Uterus (tissue), 4 donors: ENCODE results near the gene PLXNA4. TPM values are rescaled to one million over a fixed set of nuclear protein-coding genes. Genes with fewer than 3 reads are reported as not detected.

ENCODE experiments used
- DNase-seq, 2 donors: peaks; one replicate each; pipeline ENCODE4 v3.0.0-alpha.2; 2019 to 2020
- H3K27ac ChIP-seq, 2 donors: fragments of 200-600 bp; sonication (generic); 1 replicate in 1 of 2; 2 replicates in 1 of 2; pipeline ENCODE4 v1.5.1; 2016 to 2018
- H3K27me3 ChIP-seq, 2 donors: fragments of 200-600 bp; sonication (generic); one replicate each; pipeline ENCODE4 v1.5.1; 2018 to 2019; ENCODE audit warnings: control low read depth in 1 of 2
- H3K36me3 ChIP-seq, 2 donors: fragments of 200-600 bp; sonication (generic); one replicate each; pipeline ENCODE4 v1.5.1; 2019; ENCODE audit warnings: control low read depth in 1 of 2
- H3K4me1 ChIP-seq, 2 donors: fragments of 200-600 bp; sonication (generic); one replicate each; pipeline ENCODE4 v1.5.1; 2018 to 2019; ENCODE audit warnings: control low read depth in 1 of 2
- H3K4me3 ChIP-seq, 2 donors: fragments of 200-600 bp; sonication (generic); 1 replicate in 1 of 2; 2 replicates in 1 of 2; pipeline ENCODE4 v1.5.1; 2018 to 2019; ENCODE audit warnings: mild to moderate bottlenecking in 1 of 2
- H3K9me3 ChIP-seq, 2 donors: fragments of 200-600 bp; sonication (generic); one replicate each; pipeline ENCODE4 v1.5.1; 2019; ENCODE audit warnings: control low read depth in 1 of 2
- POLR2A ChIP-seq, 2 donors: fragments of 450-650 bp; IDR thresholded peaks; one replicate each; pipeline ENCODE4 v1.6.1; 2016; ENCODE audit warnings: antibody characterized with exemption in 2 of 2, mild to moderate bottlenecking in 1 of 2, moderate library complexity in 1 of 2
- intact Hi-C: fragments of 100-400 bp; cut with DNase I; formaldehyde crosslinking; loops from one replicate; pipeline ENCODE4 v1.15.1; 2023; ENCODE audit warnings: low total_unique reads
- total RNA-seq, 4 donors: library from RNA; depleted of rRNA in 3 of 4; stranded (reverse); fragments of >200 nt in 3 of 4; gene quantifications; one replicate each; pipeline versions ENCODE4 v1.1.0 to v1.2.4, GENCODE V29; 2014 to 2023
- TF ChIP-seq, protein P1 (sequence below), 4 experiments: fragments of 200-600 bp in 2 of 4; fragments of 450-650 bp in 2 of 4; sonication (generic) in 2 of 4; IDR thresholded peaks; one replicate each; pipeline ENCODE4 v1.5.1; 2016 to 2019; ENCODE audit warnings: antibody characterized with exemption in 4 of 4, mild to moderate bottlenecking in 2 of 4, moderate library complexity in 1 of 4
- donor health status: DM: yes; HTN: yes; CAD: no.

The PLXNA4 gene
- total RNA-seq, 4 donors from 2014 or later = 4.1 to 16.5 (median 7.7) TPM

DNA sequence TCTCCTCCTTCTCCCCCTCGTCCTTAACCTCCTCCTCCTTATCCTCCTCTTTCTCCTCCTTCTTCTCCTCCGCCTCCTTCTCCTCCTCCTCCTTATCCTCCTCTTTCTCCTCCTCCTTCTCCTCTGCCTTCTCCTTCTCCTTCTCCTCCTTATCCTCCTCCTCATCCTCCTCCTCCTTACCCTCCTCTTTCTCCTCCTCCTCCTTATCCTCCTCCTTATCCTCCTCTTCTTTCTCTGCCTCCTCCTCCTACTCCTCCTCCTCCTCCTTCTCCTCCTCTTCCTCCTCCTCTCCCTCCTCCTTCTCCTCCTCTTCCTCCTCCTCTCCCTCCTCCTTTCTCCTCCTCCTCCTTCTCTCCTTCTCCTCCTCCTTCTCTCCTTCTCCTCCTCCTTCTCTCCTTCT lies 14.5 kb downstream of the PLXNA4 start:
- H3K4me3 ChIP-seq = no peak overlapping the region

DNA sequence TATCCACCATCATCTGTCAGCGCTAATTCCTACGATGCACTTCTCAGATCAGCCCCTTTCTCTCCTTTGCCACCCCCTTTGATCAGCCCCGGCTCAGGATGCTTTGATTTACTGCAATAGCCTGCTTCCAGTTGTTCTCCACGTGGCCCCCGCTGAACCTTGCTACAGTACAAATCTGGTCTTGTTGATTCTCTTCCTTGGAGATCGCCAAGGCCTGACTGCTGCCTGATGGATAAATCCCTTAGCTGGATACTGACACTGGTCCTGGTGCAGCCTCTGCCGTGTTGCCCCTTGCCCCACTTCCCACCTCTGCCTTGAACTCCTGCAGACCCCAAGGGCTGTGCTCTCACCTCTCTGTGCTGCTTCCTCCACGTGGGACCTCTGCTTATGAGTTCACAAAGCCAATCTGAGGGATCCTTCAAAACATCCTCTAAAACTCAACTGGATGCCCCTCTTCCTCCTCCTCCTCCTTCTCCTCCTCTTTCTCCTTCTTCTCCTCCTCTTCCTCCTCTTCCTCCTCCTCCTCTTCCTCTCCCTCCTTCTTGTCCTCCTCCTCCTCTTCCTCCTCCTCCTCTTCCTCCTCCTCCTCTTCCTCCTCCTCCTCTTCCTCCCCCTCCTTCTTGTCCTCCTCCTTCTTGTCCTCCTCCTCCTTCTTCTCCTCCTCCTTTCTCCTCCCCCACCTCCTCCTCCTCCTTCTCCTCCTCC lies 15.3 kb downstream of the PLXNA4 start:
- DNase-seq = no peak
- no peaks in the 10 kb centered on the region for H3K4me1 ChIP-seq
- intact Hi-C loops = no loop called here
- H3K36me3 ChIP-seq = no peaks in the 10 kb centered on the region
- H3K27me3 ChIP-seq = no peaks in the 10 kb centered on the region
- H3K4me3 ChIP-seq = no peak overlapping the region
- no peak overlapping the region for H3K27ac ChIP-seq
- H3K9me3 ChIP-seq = no peaks in the 10 kb centered on the region
- no peak for TF ChIP-seq POLR2A (IDR thresholded peaks at IDR 0.05)
- TF ChIP-seq, protein P1, sequence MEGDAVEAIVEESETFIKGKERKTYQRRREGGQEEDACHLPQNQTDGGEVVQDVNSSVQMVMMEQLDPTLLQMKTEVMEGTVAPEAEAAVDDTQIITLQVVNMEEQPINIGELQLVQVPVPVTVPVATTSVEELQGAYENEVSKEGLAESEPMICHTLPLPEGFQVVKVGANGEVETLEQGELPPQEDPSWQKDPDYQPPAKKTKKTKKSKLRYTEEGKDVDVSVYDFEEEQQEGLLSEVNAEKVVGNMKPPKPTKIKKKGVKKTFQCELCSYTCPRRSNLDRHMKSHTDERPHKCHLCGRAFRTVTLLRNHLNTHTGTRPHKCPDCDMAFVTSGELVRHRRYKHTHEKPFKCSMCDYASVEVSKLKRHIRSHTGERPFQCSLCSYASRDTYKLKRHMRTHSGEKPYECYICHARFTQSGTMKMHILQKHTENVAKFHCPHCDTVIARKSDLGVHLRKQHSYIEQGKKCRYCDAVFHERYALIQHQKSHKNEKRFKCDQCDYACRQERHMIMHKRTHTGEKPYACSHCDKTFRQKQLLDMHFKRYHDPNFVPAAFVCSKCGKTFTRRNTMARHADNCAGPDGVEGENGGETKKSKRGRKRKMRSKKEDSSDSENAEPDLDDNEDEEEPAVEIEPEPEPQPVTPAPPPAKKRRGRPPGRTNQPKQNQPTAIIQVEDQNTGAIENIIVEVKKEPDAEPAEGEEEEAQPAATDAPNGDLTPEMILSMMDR (IDR thresholded peaks at IDR 0.05) = no peak

More for the DNA sequence above, 14.5 kb downstream of the PLXNA4 start:
- TF ChIP-seq, protein P1 (IDR thresholded peaks at IDR 0.05) = no peak
- no peak for TF ChIP-seq POLR2A (IDR thresholded peaks at IDR 0.05)
- Histone ChIP-seq H3K36me3 (no peaks in the 10 kb centered on the region), H3K27ac (no peak overlapping the region), H3K4me1 (no peaks in the 10 kb centered on the region), H3K27me3 (no peaks in the 10 kb centered on the region), H3K9me3 (no peaks in the 10 kb centered on the region)
- intact Hi-C loops = no loop called here
- DNase-seq = no peak

DNA sequence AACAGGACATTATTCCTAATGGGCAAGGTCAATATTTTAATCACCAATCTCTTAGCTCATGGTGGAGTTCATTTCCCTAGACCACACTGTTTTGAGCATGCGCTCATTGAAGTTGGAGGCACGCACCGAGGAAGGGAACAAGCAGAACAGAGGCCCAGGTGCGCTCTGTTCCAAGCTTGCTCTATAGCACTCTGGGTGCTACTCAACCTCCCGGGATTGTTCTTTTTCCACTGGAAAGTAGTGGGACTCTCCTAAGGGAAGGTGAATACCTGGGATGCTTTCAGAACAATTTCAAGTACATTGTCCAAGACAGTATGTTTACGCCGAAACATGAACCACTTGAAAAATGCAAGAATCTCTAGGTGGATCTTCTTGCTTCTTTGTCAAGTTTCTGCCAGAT lies 16.2 kb downstream of the PLXNA4 start:
- no peaks in the 10 kb centered on the region for H3K9me3 ChIP-seq

DNA sequence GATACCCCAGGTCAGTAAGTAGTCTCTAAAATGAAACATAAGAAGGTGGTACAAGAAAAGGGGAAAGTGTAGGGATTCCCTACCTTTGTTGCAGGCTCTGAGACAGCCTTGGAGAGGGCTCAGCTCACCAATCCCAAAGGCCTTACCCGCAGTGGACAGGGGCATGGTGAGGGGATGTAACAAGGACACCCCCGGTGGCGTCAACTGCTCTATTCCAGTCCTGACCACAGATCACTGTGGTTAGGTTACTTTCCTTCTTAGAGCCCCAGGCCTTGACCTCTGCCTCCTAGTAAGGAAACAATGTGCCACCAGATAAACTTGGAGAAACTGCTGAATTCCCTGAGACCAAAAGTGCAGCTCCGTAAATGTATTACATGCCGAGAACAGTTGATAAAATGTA lies 17.5 kb downstream of the PLXNA4 start:
- Histone ChIP-seq H3K27me3 (no peaks in the 10 kb centered on the region), H3K36me3 (no peaks in the 10 kb centered on the region), H3K4me3 (no peak overlapping the region), H3K27ac (no peak overlapping the region), H3K4me1 (no peaks in the 10 kb centered on the region), H3K9me3 (no peaks in the 10 kb centered on the region)
- intact Hi-C loops = no loop called here
- no peak for DNase-seq
- TF ChIP-seq POLR2A (IDR thresholded peaks at IDR 0.05) = no peak
- TF ChIP-seq, protein P1 (IDR thresholded peaks at IDR 0.05) = no peak

More for the DNA sequence above, 16.2 kb downstream of the PLXNA4 start:
- Histone ChIP-seq H3K4me3 (no peak overlapping the region), H3K27ac (no peak overlapping the region), H3K36me3 (no peaks in the 10 kb centered on the region), H3K4me1 (no peaks in the 10 kb centered on the region), H3K27me3 (no peaks in the 10 kb centered on the region)
- intact Hi-C loops = no loop called here
- TF ChIP-seq POLR2A (IDR thresholded peaks at IDR 0.05) = no peak
- TF ChIP-seq, protein P1 (IDR thresholded peaks at IDR 0.05) = no peak
- no peak for DNase-seq

DNA sequence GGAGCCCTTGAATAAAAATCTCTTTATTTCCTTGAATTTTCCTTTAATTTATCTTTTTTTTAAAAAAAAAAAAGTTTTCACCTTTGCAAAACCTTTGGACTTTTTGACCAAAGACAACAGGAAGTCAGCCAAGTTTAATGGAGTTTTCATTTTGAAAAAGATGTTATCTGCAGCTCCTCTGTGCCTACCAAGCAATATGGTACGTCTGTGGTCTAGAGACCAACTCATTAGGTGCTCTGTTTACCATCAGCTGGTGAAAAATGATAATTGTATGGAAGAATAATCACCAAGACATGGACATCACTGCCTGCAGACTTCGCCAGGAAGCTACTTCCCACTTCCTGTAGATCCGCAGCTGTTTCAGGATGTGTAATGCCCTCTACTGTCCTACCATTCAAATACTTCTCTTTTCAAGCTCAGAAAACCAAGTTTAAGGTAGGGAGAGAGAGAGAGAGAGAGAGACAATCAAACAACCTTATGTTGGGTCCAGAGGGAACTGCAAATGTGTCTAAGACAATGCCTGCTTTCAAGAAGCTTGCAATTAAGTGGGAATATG lies 18.7 kb downstream of the PLXNA4 start:
- Histone ChIP-seq H3K36me3 (no peaks in the 10 kb centered on the region), H3K27me3 (no peaks in the 10 kb centered on the region), H3K4me1 (no peaks in the 10 kb centered on the region), H3K9me3 (peaks cover 0 to 3% of the 10 kb centered on the region in 2 donors), H3K27ac (no peak overlapping the region), H3K4me3 (no peak overlapping the region)
- intact Hi-C loops = no loop called here
- no peak for TF ChIP-seq POLR2A (IDR thresholded peaks at IDR 0.05)
- TF ChIP-seq, protein P1 (IDR thresholded peaks at IDR 0.05) = no peak
- DNase-seq = no peak
